ENCODE measurements around the gene SNX1. TPM values are rescaled to one million over a fixed set of nuclear protein-coding genes. Genes with fewer than 3 reads are reported as not detected.

Gene SNX1
- total RNA-seq, 2 experiments from 2014 or later: 30.1 to 129 TPM

- Histone ChIP-seq H3K9me3 (ENCODE audit: low read length) (no peaks in the 10 kb centered on the region), H3K79me2 (ENCODE audit: insufficient read depth, low read depth, low read length) (no peaks in the 10 kb centered on the region), H3K4me1 (ENCODE audit: insufficient read depth, low read length, poor library complexity, severe bottlenecking) (peaks cover 13% of the 10 kb centered on the region), H3K4me3 (ENCODE audit: low read depth, low read length, poor library complexity, severe bottlenecking) (no peak overlapping the region), H3K27ac (ENCODE audit: low read depth, low read length, poor library complexity, severe bottlenecking) (peak overlapping the region; percentile 44), H4K20me1 (ENCODE audit: insufficient read depth, low read length) (no peaks in the 10 kb centered on the region), H3K36me3 (ENCODE audit: insufficient read depth, low read length) (peaks cover 36% of the 10 kb centered on the region; the same call in 1 of the 2 replicates), H3K4me2 (ENCODE audit: low read length) (peak overlapping the region; percentile 44), H2AFZ (ENCODE audit: low read length) (no peak overlapping the region), H3K9me2 (ENCODE audit: insufficient read depth, low read length) (no peaks in the 10 kb centered on the region)
- intact Hi-C loops (cut with micrococcal nuclease; ENCODE audit: unreplicated experiment): no loop called here
- ChIA-PET POLR2A (interaction anchor here (0.6 kb wide), 1 partner anchor 194 kb away, joined by 3 read pairs; no protein-coding TSS in a partner anchor), CTCF (ENCODE audit: unreplicated experiment) (interaction anchor here (0.7 kb wide), 1 partner anchor 9 kb away, joined by 3 read pairs; no protein-coding TSS in a partner anchor)
- TF ChIP-seq CTCF (conservative IDR thresholded peaks at IDR 0.05; ENCODE audit: low read length) (no peak), EZH2phosphoT487 (IDR thresholded peaks at IDR 0.05; ENCODE audit: borderline replicate concordance, low read depth, low read length) (no peak)
- BruUV-seq (replicated peaks): no TSS peak
- no peak for DNase-seq (ENCODE audit: low spot score)
Measured at GRCh38 chr15:64144192-64144564, 48.4 kb downstream of the SNX1 start.

GRCh38 chr15:64144565-64145281 lies 48.9 kb downstream of the SNX1 start:
- no peak overlapping the region for H3K4me3 ChIP-seq (ENCODE audit: low read depth, low read length, poor library complexity, severe bottlenecking)
- H3K9me3 ChIP-seq (ENCODE audit: low read length): no peaks in the 10 kb centered on the region
- intact Hi-C loops (cut with micrococcal nuclease; ENCODE audit: unreplicated experiment): no loop called here
- no TSS peak for BruUV-seq (replicated peaks)
- peak overlapping the region; percentile 44 for H3K4me2 ChIP-seq (ENCODE audit: low read length)
- peak; percentile 35 for DNase-seq (ENCODE audit: low spot score)
- no peak for TF ChIP-seq CTCF (conservative IDR thresholded peaks at IDR 0.05; ENCODE audit: low read length)
- POLR2A ChIA-PET: no interaction called here
- peak overlapping the region; percentile 44 for H3K27ac ChIP-seq (ENCODE audit: low read depth, low read length, poor library complexity, severe bottlenecking)
- H3K36me3 ChIP-seq (ENCODE audit: insufficient read depth, low read length): peaks cover 36% of the 10 kb centered on the region; the same call in 1 of the 2 replicates
- CTCF ChIA-PET (ENCODE audit: unreplicated experiment): interaction anchor here (0.7 to 1.0 kb wide), 2 partner anchors 8 to 11 kb away, joined by 3 read pairs; no protein-coding TSS in a partner anchor
- H2AFZ ChIP-seq (ENCODE audit: low read length): no peak overlapping the region
- no peaks in the 10 kb centered on the region for H3K9me2 ChIP-seq (ENCODE audit: insufficient read depth, low read length)
- H4K20me1 ChIP-seq (ENCODE audit: insufficient read depth, low read length): no peaks in the 10 kb centered on the region
- peaks cover 17% of the 10 kb centered on the region for H3K4me1 ChIP-seq (ENCODE audit: insufficient read depth, low read length, poor library complexity, severe bottlenecking)
- H3K79me2 ChIP-seq (ENCODE audit: insufficient read depth, low read depth, low read length): no peaks in the 10 kb centered on the region

- Histone ChIP-seq H3K4me2 (ENCODE audit: low read length) (no peak overlapping the region), H3K36me3 (ENCODE audit: insufficient read depth, low read length) (peaks cover 35% of the 10 kb centered on the region; the same call in 1 of the 2 replicates), H2AFZ (ENCODE audit: low read length) (no peak overlapping the region), H3K27ac (ENCODE audit: low read depth, low read length, poor library complexity, severe bottlenecking) (no peak overlapping the region), H3K9me3 (ENCODE audit: low read length) (no peaks in the 10 kb centered on the region), H3K79me2 (ENCODE audit: insufficient read depth, low read depth, low read length) (no peaks in the 10 kb centered on the region), H3K4me3 (ENCODE audit: low read depth, low read length, poor library complexity, severe bottlenecking) (no peak overlapping the region), H4K20me1 (ENCODE audit: insufficient read depth, low read length) (no peaks in the 10 kb centered on the region), H3K9me2 (ENCODE audit: insufficient read depth, low read length) (no peaks in the 10 kb centered on the region), H3K4me1 (ENCODE audit: insufficient read depth, low read length, poor library complexity, severe bottlenecking) (peaks cover 30% of the 10 kb centered on the region)
- intact Hi-C loops (cut with micrococcal nuclease; ENCODE audit: unreplicated experiment): no loop called here
- TF ChIP-seq CTCF (conservative IDR thresholded peaks at IDR 0.05; ENCODE audit: low read length) (no peak), EZH2phosphoT487 (IDR thresholded peaks at IDR 0.05; ENCODE audit: borderline replicate concordance, low read depth, low read length) (no peak)
- CTCF ChIA-PET (ENCODE audit: unreplicated experiment): no interaction called here
- no peak for DNase-seq (ENCODE audit: low spot score)
- POLR2A ChIA-PET: no interaction called here
- no TSS peak for BruUV-seq (replicated peaks)
Measured at GRCh38 chr15:64146041-64146440, 50.3 kb downstream of the SNX1 start.

Measured in OCI-LY7 (cell line).